GM18519 (cell line): ENCODE measurements around the gene CNPY1.

Experiments used
- ATAC-seq: cut with Tn5 transposase; IDR thresholded peaks from one replicate; pipeline ENCODE4 v1.9.1; 2021; ENCODE audit warnings: mild to moderate bottlenecking, moderate library complexity; ENCODE audit not compliant: unreplicated experiment, low FRiP score

The CNPY1 gene

DNA sequence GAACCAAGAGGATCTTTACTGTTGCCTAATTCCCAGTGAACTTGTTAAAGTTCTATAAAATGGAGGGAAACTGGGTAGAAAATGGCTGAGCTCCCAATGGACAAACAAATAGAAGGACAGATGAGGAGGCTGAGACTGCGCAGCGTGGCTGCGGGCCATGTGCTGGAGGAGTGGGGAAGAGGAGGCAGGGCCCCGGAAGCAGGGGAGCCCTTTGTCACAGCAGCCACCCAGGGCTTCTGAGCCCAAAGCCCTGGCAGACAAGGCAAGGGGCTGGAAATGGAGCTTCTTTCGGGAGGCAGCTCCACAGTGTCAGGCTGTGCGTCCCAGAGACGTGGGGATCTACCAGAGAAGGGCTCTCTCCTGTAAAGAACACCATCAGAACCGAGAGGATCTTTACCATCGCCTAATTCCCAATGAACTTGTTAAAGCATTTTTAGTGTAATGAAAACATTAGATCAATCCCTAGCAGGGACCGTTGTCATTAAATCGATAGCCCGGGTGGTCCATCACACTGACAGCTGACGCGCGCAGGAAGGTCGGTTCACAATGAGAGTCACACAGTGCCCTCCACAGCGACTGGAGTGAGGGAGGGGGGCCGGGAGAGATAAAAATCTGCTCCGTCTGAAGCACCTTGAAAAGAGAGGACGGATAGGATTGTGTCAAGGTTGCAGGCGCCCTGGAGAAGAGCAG lies 14.0 kb upstream of the CNPY1 start:
- no peak for ATAC-seq

DNA sequence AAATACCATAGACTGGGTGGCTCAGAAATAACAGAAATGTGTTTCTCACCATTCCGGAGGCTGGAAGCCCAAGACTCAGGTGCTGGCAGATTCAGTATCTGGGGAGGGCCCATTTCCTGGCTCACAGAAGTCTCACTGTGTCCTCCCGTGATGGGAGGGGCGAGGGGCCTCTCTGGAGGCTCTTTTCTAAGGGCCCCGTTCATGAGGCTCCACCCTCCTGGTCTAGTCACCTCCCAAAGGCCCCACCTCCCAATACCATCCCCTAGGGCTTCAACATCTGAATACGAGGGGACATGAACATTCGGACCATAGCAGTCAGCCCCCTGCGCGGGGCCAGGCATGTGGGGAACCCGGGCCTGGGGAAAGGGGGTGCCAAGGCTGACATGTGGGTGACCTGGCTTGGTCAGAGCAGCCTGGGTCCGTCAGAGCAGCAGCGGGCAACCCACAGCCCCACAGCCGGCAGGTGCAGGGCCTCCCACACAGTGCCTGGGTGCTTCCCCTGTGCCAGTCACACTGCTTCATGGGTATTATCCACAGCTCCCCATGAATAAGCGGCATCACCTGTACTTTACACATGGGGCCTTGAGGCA lies 13.3 kb upstream of the CNPY1 start:
- ATAC-seq = no peak

DNA sequence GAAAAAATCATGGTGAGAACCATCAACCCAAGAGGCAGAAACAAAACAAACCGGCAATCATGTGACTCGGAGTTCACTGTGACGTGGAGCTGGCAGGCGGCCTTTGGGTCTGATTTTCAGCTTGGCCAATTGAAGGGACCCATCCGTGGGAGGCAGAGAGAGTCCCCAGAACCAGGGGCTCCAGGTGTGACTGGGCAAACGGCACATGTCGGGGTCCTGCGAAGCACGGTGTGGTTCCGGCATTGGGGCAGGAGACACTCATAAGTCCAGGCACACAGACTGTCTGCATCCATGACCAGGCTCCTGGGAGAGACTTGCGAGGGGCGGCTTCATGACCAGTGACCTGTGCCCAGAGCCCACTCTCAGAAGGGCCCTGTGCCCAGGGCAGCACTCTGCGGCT lies 12.6 kb upstream of the CNPY1 start:
- no peak for ATAC-seq

DNA sequence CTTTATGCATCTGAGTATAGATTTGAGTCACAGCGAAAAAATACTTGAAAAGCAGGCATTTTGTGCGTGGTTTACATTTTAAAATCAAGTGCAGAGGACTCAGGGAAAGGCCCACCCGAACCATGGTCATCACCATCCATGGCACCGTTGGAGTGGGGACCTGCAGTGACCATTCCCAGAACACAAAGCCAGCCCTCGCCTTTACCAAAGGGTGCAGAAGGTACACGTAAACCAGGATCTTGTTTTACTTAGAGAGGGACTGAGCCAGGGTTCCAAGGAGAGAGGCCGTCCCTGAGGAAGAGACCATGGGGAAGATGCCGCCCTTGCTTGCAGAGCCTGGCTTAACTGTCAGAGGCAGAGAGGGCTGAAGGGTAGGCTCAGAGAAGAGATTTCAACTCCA lies 12.0 kb upstream of the CNPY1 start:
- ATAC-seq = no peak

DNA sequence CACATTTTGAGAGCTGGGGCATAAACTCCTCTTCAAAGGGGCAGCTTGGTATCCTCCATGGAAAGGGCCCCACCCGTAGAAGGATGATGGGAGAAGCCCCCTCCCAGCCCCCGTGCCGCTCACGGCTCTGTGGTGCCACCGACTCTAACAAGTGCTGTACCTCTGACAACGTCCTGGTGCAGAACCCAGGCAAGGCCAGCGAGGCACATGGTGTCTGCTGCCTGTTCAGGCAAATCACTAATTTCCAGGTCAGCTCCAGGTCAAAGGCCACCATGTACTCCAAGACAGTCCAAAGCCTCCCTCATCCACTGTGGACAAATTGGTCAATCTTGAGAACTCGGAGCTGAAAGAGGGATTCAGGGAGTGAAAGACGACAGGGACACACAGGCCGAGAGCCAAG lies 11.4 kb upstream of the CNPY1 start:
- no peak for ATAC-seq

DNA sequence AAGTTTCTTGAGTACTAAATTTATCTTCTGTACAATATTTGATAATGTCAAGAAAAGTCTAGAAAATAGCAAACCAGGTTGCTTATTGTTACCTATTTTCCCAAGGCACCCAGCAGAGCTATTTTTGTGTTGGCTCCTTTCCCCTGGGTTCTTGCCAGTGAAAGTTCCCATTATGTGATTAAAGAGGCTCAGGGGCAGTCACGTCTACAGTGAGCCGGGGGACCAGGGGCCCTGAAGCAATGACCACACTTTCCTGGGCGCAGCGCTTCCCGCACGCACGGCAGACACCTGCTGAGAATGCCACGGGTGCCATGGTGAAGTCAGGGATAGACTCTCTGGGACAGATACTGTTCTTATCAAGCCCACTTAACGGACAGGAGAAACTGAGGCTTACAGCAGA lies 10.4 kb upstream of the CNPY1 start:
- ATAC-seq = no peak

DNA sequence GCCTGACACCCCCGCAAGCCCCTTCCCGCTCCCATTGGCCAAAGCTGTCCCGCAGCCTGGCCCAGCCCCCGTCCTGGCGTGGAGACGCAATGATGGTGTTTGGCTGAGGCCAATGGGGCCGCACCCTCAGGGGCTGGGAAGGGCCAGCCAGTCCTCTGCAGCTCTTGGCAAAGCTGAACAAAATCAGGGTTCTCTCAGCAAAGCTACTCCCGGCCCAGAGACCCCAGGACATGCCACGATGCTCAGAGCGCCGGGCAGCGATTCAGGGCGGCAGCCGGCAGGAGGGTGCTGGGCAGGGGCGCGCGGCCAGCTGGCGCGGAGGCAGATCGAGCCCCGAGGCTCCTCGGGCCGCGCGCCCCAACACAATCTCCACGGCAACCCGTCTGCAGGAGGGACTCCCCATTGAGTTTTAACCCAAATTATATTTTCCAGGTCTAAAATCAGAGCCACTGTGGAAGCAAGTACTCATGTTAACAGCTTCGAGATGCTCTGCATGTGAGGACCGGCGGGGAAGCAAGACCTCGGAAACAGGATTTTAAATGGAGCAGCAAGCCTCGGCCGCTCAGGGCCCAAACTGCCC lies 8.8 kb upstream of the CNPY1 start:
- ATAC-seq = no peak

DNA sequence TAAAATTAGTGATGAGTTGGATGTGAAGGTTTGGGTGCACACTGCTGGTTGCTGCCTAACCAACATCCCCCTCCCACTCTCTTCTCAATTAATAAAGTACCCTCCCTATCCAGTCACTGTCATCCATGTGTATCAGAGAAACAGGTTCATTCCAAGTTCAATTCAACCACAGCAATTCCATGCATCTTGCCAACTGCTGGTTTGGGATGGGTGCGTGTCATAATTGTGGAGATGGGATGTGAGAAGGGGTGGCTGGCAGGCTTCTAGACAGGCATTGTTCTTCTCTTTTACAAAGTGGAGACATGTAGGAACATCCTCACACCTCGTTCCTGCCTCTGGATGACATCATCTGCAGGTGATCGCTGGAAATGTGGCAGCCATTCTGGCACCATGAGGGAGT lies 7.5 kb upstream of the CNPY1 start:
- ATAC-seq = no peak

DNA sequence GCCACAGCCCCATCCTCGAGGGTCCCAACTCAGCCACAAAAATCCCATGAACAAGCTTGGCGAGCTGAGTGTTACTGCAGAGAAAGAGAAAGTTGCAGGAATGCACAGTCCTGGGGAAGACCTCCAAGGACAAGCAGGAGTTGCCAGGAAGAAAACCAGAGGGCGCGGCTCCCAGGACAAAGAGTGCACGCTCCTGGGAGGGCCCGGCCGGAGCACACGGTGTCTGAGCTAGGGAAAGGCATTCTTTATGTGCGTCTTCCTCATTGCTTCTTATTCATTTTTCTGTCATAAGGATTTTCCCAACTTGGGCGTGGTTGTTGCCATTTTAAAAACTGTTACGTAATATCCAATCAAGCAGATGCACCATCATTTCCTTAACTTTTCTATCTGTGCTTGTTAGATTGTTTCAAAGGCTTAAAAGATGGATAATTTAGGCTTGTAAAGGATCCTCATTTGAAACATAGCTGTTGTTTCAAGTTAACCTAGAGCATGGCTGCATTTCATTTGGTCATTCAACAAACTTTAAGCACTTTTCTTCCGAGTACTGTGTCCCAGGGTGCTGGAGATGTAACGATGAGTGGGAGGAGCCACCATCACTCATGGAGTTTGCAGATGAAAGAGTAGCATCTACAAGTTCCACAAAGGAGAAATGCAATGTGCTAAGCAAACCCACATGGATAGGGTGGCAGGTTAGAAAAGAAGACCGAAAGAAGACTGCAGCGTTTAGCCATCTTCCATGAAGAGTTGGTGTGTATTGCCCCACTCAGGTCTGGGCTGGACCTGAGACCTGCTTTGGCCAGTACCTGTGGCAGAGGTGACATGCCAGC lies 5.6 kb upstream of the CNPY1 start:
- ATAC-seq = no peak

DNA sequence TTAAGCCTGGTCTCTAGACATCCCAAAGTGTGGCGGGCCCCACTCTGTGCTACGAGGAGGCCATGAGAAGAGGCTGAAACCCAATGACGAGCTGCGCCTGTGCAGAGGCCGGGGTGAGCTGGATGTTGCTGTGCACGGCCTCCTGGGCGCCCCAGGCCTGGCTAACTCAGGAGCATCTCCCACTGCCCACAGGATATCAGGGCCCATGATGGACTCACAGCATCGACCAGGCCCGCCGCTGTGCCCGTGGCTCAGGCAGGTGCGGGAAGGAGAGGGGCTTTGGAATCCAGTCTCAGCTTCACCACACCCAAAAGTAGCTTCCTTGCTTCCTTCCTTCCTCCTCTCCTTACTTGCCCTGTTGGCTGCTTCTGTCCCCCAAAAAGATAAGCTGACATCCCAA lies 4.6 kb upstream of the CNPY1 start:
- no peak for ATAC-seq

DNA sequence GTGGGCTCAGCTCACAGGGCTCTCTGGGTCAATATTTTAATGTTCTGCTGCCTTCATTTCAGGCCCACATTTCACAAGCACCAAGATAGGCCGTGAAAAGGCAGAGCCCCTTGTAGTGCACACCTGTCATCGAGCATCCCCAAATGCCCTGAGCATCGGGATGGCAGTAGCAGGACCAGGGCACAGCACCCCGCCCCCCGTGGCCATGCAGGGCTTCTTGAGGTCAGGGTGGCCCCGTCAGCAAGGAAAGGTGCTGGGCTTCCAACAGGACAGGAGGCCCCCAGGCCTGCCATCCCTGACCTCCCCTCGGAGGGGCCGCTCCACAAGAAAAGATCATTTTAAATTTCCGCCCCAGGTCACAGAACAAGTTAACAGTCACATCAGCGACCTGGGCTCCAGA lies 2.9 kb upstream of the CNPY1 start:
- no peak for ATAC-seq

DNA sequence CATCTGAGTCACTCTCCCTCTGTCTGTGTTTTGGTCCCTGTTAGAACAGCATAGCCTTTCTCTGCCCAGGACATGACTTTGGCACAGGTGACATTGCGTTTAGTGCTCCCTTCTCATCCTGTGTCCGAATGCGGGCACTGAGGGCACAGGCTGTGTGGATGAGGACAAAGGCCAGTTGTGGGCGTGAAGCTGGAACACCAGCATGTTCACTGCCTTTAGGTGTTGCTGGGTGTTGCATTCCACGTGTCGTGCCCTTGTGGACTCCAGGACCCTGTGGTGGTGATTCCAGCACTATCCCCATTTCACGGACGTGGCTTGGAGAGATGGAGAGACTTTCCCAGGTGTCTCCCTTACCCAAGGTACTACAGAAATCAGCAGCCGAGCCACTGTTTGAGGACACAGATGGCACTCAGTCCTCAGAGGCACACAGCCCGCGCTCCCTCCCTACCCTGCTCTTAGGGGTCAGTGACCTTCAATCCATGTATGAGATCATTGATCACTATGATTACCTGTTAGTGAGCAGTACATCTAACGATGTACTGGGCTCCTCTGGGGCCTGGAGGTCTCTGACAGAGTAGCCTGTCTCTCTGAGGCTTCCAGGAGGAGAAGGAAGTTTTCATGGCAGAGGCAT lies 917 bp upstream of the CNPY1 start:
- no peak for ATAC-seq

DNA sequence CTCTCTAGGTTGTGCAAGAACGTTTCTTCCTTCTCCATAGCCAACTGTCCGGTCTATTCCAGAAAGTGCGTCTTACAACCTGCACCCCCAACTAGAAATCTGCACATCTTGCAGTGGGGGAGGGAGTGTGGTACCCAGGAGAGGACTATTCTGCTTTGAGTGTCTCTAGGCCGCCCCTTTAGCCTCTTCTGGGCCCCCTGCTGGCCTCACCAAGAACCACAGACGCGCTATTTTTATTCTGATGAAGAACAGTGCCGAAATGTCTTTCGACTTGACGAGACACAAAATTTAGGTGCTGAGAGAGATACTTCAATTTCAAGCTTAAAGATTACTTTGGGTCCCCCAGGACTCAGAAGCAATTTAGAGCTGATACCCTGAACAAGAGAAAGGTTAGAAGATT lies 1.0 kb downstream of the CNPY1 start:
- ATAC-seq = no peak

DNA sequence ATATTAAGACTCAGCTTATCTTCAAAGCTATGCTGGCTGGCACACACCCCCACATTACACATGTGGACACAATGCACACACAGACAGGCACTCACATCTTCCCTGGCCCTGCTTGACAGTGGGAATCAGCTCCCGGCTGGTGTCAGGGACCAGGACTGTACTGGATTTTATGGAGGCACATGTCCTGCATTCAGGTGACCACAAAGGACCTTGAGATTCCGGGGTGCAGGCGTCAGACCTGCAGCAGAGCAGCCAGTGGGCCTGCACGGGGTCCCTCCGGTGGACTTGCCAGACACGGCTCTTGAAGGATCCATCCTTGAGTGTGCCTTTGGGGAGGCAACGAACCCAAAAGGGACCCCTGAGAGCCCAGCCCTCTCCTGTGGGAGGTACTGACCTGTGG lies 1.9 kb downstream of the CNPY1 start:
- no peak for ATAC-seq

DNA sequence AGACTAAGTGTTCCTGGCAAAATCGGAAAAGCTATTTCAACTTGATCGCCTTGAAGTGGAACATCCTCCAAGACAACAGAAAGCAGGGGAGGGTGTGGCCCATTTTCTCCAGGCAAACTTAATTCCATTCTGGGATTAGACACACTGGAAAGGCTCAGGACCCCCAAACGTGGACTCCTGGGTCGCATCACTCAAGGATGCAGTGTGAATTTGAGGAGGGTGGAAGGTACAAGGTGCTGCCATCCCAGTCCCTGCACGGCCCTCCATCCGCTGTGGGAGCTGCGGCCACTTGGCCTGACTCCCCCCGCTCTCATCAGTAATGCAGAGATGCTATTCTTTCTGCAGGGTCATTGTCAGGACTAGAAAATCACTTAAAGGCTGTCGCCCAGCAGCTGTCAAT lies 2.4 kb downstream of the CNPY1 start:
- ATAC-seq = no peak

DNA sequence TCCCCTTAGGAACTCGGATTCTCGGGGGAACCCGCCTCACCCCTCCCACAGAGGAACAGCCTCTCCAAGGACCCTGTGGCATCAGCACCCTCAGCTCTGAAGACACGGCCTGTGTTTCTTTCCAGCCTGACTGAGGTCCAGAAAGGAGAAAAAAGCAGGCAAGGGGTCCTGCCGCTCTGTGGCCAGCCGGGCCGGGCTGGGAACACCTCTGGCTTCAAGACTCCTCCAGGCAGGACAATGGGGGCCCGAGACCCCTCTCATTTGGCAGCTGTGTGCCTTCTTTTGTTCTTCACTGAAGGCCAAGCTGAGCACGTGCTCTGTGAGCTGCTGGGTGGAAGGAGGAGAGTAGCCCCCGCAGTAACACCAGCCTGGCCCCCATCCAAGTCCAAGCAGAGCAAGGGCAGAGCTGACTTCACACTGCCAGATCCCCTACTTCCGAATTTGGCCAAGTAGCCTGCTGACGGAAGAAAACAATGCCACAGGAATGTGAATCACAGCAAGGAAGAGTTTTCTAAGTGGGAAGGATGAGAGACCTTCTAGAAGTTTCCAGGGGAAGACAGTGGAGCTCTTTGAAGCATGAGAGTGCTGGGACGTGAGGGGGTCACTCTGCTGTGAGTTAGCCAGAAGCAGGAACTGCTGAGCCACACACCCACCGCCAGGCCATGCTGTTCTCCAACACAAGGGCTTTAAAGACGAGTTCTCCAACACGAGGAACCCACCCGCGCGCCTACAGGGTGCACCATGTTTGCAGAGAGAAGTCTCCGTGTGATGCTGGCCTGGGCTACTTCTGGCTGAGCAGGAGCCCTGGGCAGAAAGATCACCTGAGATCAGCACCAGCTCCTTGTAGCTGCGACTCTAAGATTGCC lies 3.1 kb downstream of the CNPY1 start:
- no peak for ATAC-seq

DNA sequence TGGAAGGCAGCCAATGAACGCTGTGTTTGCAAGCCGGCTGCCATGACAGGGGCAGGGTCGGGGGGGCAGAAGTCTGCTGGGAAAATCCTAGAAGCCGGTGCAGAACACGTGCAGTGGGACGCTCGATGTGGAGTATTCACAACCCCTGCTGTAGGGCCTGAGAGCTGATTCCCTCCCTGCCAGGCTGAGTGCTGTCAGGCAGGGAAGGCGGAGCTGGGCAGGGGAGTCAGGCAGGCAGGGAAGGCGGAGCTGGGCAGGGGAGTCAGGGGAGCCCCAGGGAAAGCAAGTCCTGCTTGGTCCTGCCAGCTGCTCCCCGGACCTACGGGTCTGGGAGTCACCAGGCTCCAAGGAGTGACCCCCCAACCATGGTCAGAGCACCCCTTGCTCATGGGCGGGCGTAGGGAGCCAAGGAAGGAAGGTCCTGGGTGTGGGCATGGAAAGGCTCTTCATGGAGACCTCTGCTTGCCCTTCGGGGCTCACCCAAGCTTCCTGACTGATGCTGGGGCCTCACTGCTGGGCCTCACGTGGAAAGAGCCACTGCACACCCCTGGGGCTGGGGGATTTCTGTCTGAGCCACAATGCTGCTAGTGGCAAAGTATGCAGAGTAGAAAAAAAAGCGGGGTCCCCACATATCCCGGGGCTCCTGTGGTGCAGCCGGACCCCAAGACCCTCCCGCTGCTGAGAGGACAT lies 4.2 kb downstream of the CNPY1 start:
- no peak for ATAC-seq

DNA sequence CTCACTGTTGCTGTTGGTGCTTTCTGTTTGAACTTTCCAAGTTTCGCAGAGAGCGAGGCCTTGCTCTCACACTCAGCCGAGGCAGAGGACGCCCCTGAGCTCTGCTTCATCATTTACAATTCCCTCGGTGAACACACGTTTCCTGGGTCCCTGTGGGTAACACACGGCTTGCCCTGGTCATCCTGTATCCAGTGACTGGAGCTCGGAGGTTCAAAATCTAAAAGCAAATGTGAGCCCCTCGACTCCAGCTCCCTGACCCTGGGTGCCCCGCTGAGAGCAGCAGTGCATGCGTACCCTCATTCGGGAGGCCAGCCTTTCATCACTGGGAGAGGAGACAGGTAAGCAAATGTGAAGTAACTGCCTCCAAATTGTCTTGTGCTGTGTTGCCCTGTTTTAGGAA lies 5.8 kb downstream of the CNPY1 start:
- ATAC-seq = no peak

DNA sequence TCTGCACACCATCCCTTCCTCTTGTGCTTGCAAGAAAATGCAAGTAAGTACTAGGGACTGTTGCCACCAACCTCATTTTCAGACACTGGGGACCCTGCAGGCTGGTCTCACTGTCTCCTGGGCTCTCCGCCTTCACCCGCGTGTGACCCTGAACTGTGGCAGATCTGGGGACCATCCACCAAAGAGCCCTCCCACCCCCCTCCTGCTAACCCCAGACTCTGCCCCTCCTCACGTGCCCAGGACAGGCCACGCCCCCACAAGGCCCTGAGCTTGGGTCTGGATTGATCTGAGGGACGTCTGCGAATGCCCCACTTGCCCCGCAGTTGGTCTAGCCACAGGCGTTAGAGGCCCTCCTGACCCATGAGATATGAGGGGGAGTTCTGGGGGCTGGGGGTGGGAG lies 8.1 kb downstream of the CNPY1 start:
- ATAC-seq = no peak

DNA sequence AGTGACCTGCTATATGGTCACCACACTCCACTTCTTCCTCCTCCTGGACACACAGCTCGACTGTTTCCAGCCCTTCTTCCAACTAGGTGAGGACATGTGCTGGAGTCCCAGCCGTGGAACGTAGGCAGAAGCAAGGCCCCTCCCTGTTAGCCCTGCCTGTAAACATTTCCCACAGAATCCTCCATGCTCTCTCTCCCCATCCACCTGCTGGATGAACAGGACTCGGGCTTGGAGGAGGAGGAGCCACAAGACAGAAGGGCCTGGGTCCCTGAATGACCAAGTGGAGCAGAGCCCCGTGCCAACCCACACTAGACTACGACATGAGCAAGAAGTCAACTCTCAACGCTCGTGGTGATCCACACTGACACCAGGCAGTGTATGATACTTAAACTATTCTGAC lies 9.9 kb downstream of the CNPY1 start:
- no peak for ATAC-seq
